CD14-positive monocyte (primary cell): ENCODE measurements around the gene SLC39A7. TPM values are rescaled to one million over a fixed set of nuclear protein-coding genes. Genes with fewer than 3 reads are reported as not detected.

ENCODE experiments used
- DNase-seq, 3 donors: peaks; one replicate each; pipeline ENCODE4 v3.0.0-alpha.2; 2011 to 2022
- H2AFZ ChIP-seq: 2 replicates; pipeline ENCODE4 v1.6.0; 2012; ENCODE audit warnings: mild to moderate bottlenecking, low read depth, low read length, inconsistent platforms; ENCODE audit not compliant: insufficient read depth, poor library complexity, severe bottlenecking
- H3K27ac ChIP-seq, 2 donors: 1 replicate in 1 of 2; 2 replicates in 1 of 2; pipeline ENCODE4 v1.5.1; 2012 to 2013; ENCODE audit warnings: low read length in 2 of 2, control low read depth in 1 of 2, inconsistent platforms in 1 of 2, low read depth in 1 of 2, mild to moderate bottlenecking in 1 of 2
- H3K27me3 ChIP-seq, 2 donors: one replicate each; pipeline versions ENCODE4 v1.6.0 to v1.6.1; 2011 to 2013; ENCODE audit warnings: low read length in 2 of 2; ENCODE audit not compliant: control insufficient read depth in 2 of 2, insufficient read depth in 2 of 2
- H3K36me3 ChIP-seq, 2 donors: replicated peaks in 1 of 2; 1 replicate in 1 of 2; 2 replicates in 1 of 2; pipeline versions ENCODE4 v1.5.1 to v1.6.1; 2012 to 2013; ENCODE audit warnings: low read length in 2 of 2, control low read depth in 1 of 2, inconsistent platforms in 1 of 2, mild to moderate bottlenecking in 1 of 2; ENCODE audit not compliant: insufficient read depth in 2 of 2, control insufficient read depth in 1 of 2
- H3K4me1 ChIP-seq, 2 donors: 1 replicate in 1 of 2; 2 replicates in 1 of 2; pipeline versions ENCODE4 v1.5.1 to v1.6.1; 2012 to 2013; ENCODE audit warnings: low read length in 2 of 2, control low read depth in 1 of 2, inconsistent platforms in 1 of 2, mild to moderate bottlenecking in 1 of 2, moderate library complexity in 1 of 2; ENCODE audit not compliant: insufficient read depth in 2 of 2, control insufficient read depth in 1 of 2
- H3K4me2 ChIP-seq: replicated peaks from 2 replicates; pipeline ENCODE3; 2012; ENCODE audit warnings: low read length, moderate library complexity, mild to moderate bottlenecking; ENCODE audit not compliant: poor library complexity, severe bottlenecking; ENCODE audit errors: extremely low read depth
- H3K4me3 ChIP-seq, 3 experiments: fragments of 200-600 bp in 1 of 3; sonication (generic) in 1 of 3; replicated peaks in 1 of 3; 1 replicate in 2 of 3; 2 replicates in 1 of 3; pipeline ENCODE4 v1.5.1; 2011 to 2013; ENCODE audit warnings: low read length in 3 of 3, mild to moderate bottlenecking in 3 of 3, control low read depth in 2 of 3, low read depth in 2 of 3, inconsistent platforms in 1 of 3, moderate library complexity in 1 of 3
- H3K79me2 ChIP-seq: 2 replicates; pipeline ENCODE4 v1.6.0; 2012; ENCODE audit warnings: mild to moderate bottlenecking, control low read depth, inconsistent platforms, low read length, moderate library complexity; ENCODE audit not compliant: insufficient read depth
- H3K9ac ChIP-seq: 2 replicates; pipeline ENCODE4 v1.6.0; 2017; ENCODE audit warnings: low read length, mild to moderate bottlenecking; ENCODE audit not compliant: insufficient read depth, poor library complexity, severe bottlenecking
- H3K9me3 ChIP-seq, 2 donors: replicated peaks in 1 of 2; 1 replicate in 1 of 2; 2 replicates in 1 of 2; pipeline versions ENCODE4 v1.5.1 to v1.6.1; 2012 to 2013; ENCODE audit warnings: low read length in 2 of 2, control low read depth in 1 of 2; ENCODE audit not compliant: control insufficient read depth in 1 of 2, insufficient read depth in 1 of 2
- H4K20me1 ChIP-seq: 2 replicates; pipeline ENCODE4 v1.6.0; 2012; ENCODE audit warnings: mild to moderate bottlenecking, low read length, control low read depth, moderate library complexity; ENCODE audit not compliant: insufficient read depth
- H3K27ac Mint-ChIP-seq, 7 donors: one replicate each; pipeline ENCODE4 v1.8.0; 2020; ENCODE audit warnings: mild to moderate bottlenecking in 7 of 7, mixed read lengths in 7 of 7, moderate library complexity in 6 of 7, inconsistent platforms in 2 of 7
- H3K27me3 Mint-ChIP-seq, 3 donors: one replicate each; pipeline ENCODE4 v1.8.0; 2021 to 2022; ENCODE audit warnings: low read depth in 3 of 3, mild to moderate bottlenecking in 3 of 3, mixed read lengths in 3 of 3, moderate library complexity in 3 of 3, inconsistent platforms in 1 of 3
- H3K36me3 Mint-ChIP-seq, 2 donors: one replicate each; pipeline ENCODE4 v1.8.0; 2020; ENCODE audit warnings: mixed read lengths in 2 of 2, inconsistent platforms in 1 of 2, mild to moderate bottlenecking in 1 of 2
- H3K4me1 Mint-ChIP-seq: one replicate; pipeline ENCODE4 v1.8.0; 2020; ENCODE audit warnings: mild to moderate bottlenecking, mixed read lengths
- H3K4me3 Mint-ChIP-seq, 2 donors: one replicate each; pipeline ENCODE4 v1.8.0; 2020; ENCODE audit warnings: mild to moderate bottlenecking in 2 of 2, mixed read lengths in 2 of 2, moderate library complexity in 1 of 2
- H3K9me3 Mint-ChIP-seq, 7 donors: one replicate each; pipeline ENCODE4 v1.8.0; 2020 to 2022; ENCODE audit warnings: mixed read lengths in 7 of 7, mild to moderate bottlenecking in 6 of 7, moderate library complexity in 6 of 7, inconsistent platforms in 2 of 7
- CTCF ChIP-seq: fragments of 200-600 bp; IDR thresholded peaks from one replicate; pipeline ENCODE4 v1.8.0; 2022; ENCODE audit warnings: antibody characterized with exemption, mild to moderate bottlenecking
- WGBS: methylation state at CpG from one replicate; pipeline ENCODE4 v1.1.5; 2013; ENCODE audit warnings: missing lambda C conversion rate; ENCODE audit not compliant: insufficient coverage; 5-methylcytosine and 5-hydroxymethylcytosine counted together
- intact Hi-C, 2 donors: fragments of 100-400 bp; cut with micrococcal nuclease; formaldehyde crosslinking; loops; one replicate each; pipeline versions ENCODE4 v1.15.0 to v1.15.1; 2023
- polyA plus RNA-seq, 3 donors: library from polyadenylated mRNA; depleted of rRNA in 1 of 3; unstranded in 2 of 3; stranded (reverse) in 1 of 3; fragments of 300-500 nt in 2 of 3; fragments of >200 nt in 1 of 3; fragmentation: Illumina TruSeq in 2 of 3; gene quantifications; 1 replicate in 2 of 3; 2 replicates in 1 of 3; pipeline ENCODE4 v1.2.3, GENCODE V29; 2012 to 2021

The SLC39A7 gene
- polyA plus RNA-seq, 3 donors = 14.5 to 32.7 (median 17.7) TPM

- peaks cover 0 to 10% of the 10 kb centered on the region in 2 donors for H3K27me3 ChIP-seq
- peaks cover 0 to 6% of the 10 kb centered on the region in 2 donors for H3K4me1 ChIP-seq
- peak in 2 of 3 donors; percentile 35 to 44 for DNase-seq
- H3K9ac ChIP-seq = no peak overlapping the region
- WGBS = no CpG with 5 or more reads among the region's 5 CpGs
- H3K27ac ChIP-seq = peak overlapping the region in 1 of 2 donors; percentile 17
- H3K27ac Mint-ChIP-seq = peak overlapping the region in 6 of 7 donors; percentile 21 to 70 (median 52)
- H3K36me3 Mint-ChIP-seq = peaks cover 12 to 13% of the 10 kb centered on the region in 2 donors
- peak overlapping the region in 2 of 3 experiments; percentile 26 to 57 for H3K4me3 ChIP-seq
- peaks cover 16 to 36% (median 17%) of the 10 kb centered on the region in 3 donors for H3K27me3 Mint-ChIP-seq
- H3K36me3 ChIP-seq = no peaks in the 10 kb centered on the region
- H3K4me2 ChIP-seq = peak overlapping the region; percentile 40
- peaks cover 8% of the 10 kb centered on the region for H3K4me1 Mint-ChIP-seq
- H2AFZ ChIP-seq = peak overlapping the region; percentile 75
- intact Hi-C loops = no loop called here
- H3K9me3 Mint-ChIP-seq = peaks cover 14 to 25% (median 19%) of the 10 kb centered on the region in 7 donors
- H4K20me1 ChIP-seq = no peaks in the 10 kb centered on the region
- no peaks in the 10 kb centered on the region for H3K79me2 ChIP-seq
- TF ChIP-seq CTCF = no peak
- H3K9me3 ChIP-seq = peaks cover 7% of the 10 kb centered on the region in 2 donors
- H3K4me3 Mint-ChIP-seq = peak overlapping the region; percentile 65 to 87
Observed at GRCh38 chr6:33183071-33183683, 17.5 kb upstream of the SLC39A7 start.

GRCh38 chr6:33185190-33185589 is 15.5 kb upstream of the SLC39A7 start:
- Histone ChIP-seq H3K4me2 (no peak overlapping the region), H3K36me3 (no peaks in the 10 kb centered on the region), H3K9me3 (peaks cover 7% of the 10 kb centered on the region in 2 donors), H3K9ac (no peak overlapping the region), H4K20me1 (no peaks in the 10 kb centered on the region), H3K27ac (no peak overlapping the region), H3K79me2 (no peaks in the 10 kb centered on the region), H3K4me1 (peaks cover 0 to 6% of the 10 kb centered on the region in 2 donors), H3K4me3 (no peak overlapping the region), H2AFZ (no peak overlapping the region), H3K27me3 (peaks cover under 1 to 22% of the 10 kb centered on the region in 2 donors)
- WGBS = 96% methylated on average over 7 of the region's 9 CpGs
- H3K4me1 Mint-ChIP-seq = peaks cover 8% of the 10 kb centered on the region
- H3K4me3 Mint-ChIP-seq = no peak overlapping the region
- TF ChIP-seq CTCF = no peak
- DNase-seq = no peak
- intact Hi-C loops = no loop called here
- peaks cover 14 to 26% (median 19%) of the 10 kb centered on the region in 7 donors for H3K9me3 Mint-ChIP-seq
- peaks cover 22 to 42% (median 29%) of the 10 kb centered on the region in 3 donors for H3K27me3 Mint-ChIP-seq
- H3K27ac Mint-ChIP-seq = no peak overlapping the region
- H3K36me3 Mint-ChIP-seq = peaks cover 12 to 13% of the 10 kb centered on the region in 2 donors
